Loucy (cell line): ENCODE measurements around the gene ARHGAP45.

Experiments
- CTCF ChIP-seq: fragments of 200-600 bp; sonication (generic); conservative IDR thresholded peaks from 2 replicates; pipeline ENCODE4 v1.5.1; 2014; ENCODE audit warnings: mild to moderate bottlenecking, antibody characterized with exemption, low read length
- EZH2phosphoT487 ChIP-seq: fragments of 200-600 bp; IDR thresholded peaks from 2 replicates; pipeline ENCODE4 v1.6.1; 2018; ENCODE audit warnings: antibody characterized with exemption, mild to moderate bottlenecking, moderate library complexity, borderline replicate concordance

GRCh38 chr19:1112268-1113029 lies 45.5 kb downstream of the ARHGAP45 start:
- TF ChIP-seq CTCF (no peak), EZH2phosphoT487 (no peak)
